H9 (cell line): ENCODE measurements around the gene TMEM204. TPM values are rescaled to one million over a fixed set of nuclear protein-coding genes. Genes with fewer than 3 reads are reported as not detected.

Experiments used
- DNase-seq: peaks from one replicate; pipeline ENCODE4 v3.0.0-alpha.2; 2017
- H2AFZ ChIP-seq: one replicate; pipeline ENCODE4 v1.6.1; 2013; ENCODE audit warnings: mild to moderate bottlenecking, low read length, control low read depth, moderate library complexity
- H2AK5ac ChIP-seq: 2 replicates; pipeline ENCODE4 v1.6.1; 2013; ENCODE audit warnings: low read length, control low read depth, mixed read lengths; ENCODE audit not compliant: insufficient read length
- H2BK120ac ChIP-seq: one replicate; pipeline ENCODE4 v1.6.1; 2013; ENCODE audit warnings: low read depth, mild to moderate bottlenecking, low read length, control low read depth, inconsistent platforms; ENCODE audit not compliant: poor library complexity, severe bottlenecking
- H2BK12ac ChIP-seq: 2 replicates; pipeline ENCODE4 v1.6.1; 2013; ENCODE audit warnings: low read length, control low read depth, mixed read lengths, low read depth; ENCODE audit not compliant: insufficient read length
- H2BK15ac ChIP-seq: 2 replicates; pipeline ENCODE4 v1.6.1; 2013; ENCODE audit warnings: low read depth, low read length, control low read depth
- H2BK20ac ChIP-seq: one replicate; pipeline ENCODE4 v1.6.1; 2013; ENCODE audit warnings: low read depth, mild to moderate bottlenecking, low read length, control low read depth, inconsistent platforms; ENCODE audit not compliant: poor library complexity, severe bottlenecking
- H2BK5ac ChIP-seq: 2 replicates; pipeline ENCODE4 v1.6.1; 2013; ENCODE audit warnings: low read length, control low read depth, mixed read lengths; ENCODE audit not compliant: insufficient read length
- H3K14ac ChIP-seq: 2 replicates; pipeline ENCODE4 v1.6.1; 2013; ENCODE audit warnings: low read length, control low read depth; ENCODE audit not compliant: insufficient read depth
- H3K18ac ChIP-seq: 2 replicates; pipeline ENCODE4 v1.6.1; 2013; ENCODE audit warnings: low read depth, mild to moderate bottlenecking, mixed read lengths, low read length, control low read depth; ENCODE audit not compliant: insufficient read length
- H3K23ac ChIP-seq: 2 replicates; pipeline ENCODE4 v1.6.1; 2013; ENCODE audit warnings: low read length, control low read depth, mixed read lengths, low read depth; ENCODE audit not compliant: insufficient read length
- H3K23me2 ChIP-seq: 2 replicates; pipeline ENCODE4 v1.6.1; 2013; ENCODE audit warnings: low read depth, mild to moderate bottlenecking, mixed read lengths, low read length, control low read depth; ENCODE audit not compliant: insufficient read length, poor library complexity, severe bottlenecking
- H3K27ac ChIP-seq: 2 replicates; pipeline ENCODE4 v1.5.1; 2013; ENCODE audit warnings: low read length, control low read depth, mixed read lengths, low read depth; ENCODE audit not compliant: insufficient read length
- H3K27me3 ChIP-seq: 2 replicates; pipeline ENCODE4 v1.6.1; 2013; ENCODE audit warnings: low read length, control low read depth, inconsistent platforms; ENCODE audit not compliant: insufficient read depth
- H3K4ac ChIP-seq: 2 replicates; pipeline ENCODE4 v1.6.1; 2013; ENCODE audit warnings: low read depth, mild to moderate bottlenecking, control low read depth, inconsistent platforms, low read length, moderate library complexity
- H3K4me1 ChIP-seq: 2 replicates; pipeline ENCODE4 v1.6.1; 2013; ENCODE audit warnings: low read length, control low read depth, inconsistent platforms; ENCODE audit not compliant: insufficient read depth
- H3K4me2 ChIP-seq: 2 replicates; pipeline ENCODE4 v1.6.1; 2013; ENCODE audit warnings: low read length, control low read depth, mixed read lengths; ENCODE audit not compliant: insufficient read length, insufficient read depth
- H3K56ac ChIP-seq: 2 replicates; pipeline ENCODE4 v1.6.1; 2013; ENCODE audit warnings: low read depth, mild to moderate bottlenecking, mixed read lengths, low read length, control low read depth; ENCODE audit not compliant: insufficient read length
- H3K79me1 ChIP-seq: 2 replicates; pipeline ENCODE4 v1.6.1; 2013; ENCODE audit warnings: low read depth, mild to moderate bottlenecking, moderate library complexity, low read length, control low read depth, inconsistent platforms; ENCODE audit not compliant: insufficient read depth, poor library complexity, severe bottlenecking
- H3K79me2 ChIP-seq: 2 replicates; pipeline ENCODE4 v1.6.1; 2013; ENCODE audit warnings: low read length, control low read depth, inconsistent platforms; ENCODE audit not compliant: insufficient read depth
- H3K9ac ChIP-seq: 2 replicates; pipeline ENCODE4 v1.6.1; 2013; ENCODE audit warnings: low read length, control low read depth, mixed read lengths; ENCODE audit not compliant: insufficient read length; ENCODE audit errors: extremely low read depth
- H3K9me3 ChIP-seq: one replicate; pipeline ENCODE4 v1.6.1; 2013; ENCODE audit warnings: low read depth, low read length, inconsistent platforms; ENCODE audit not compliant: control insufficient read depth
- H3T11ph ChIP-seq: one replicate; pipeline ENCODE4 v1.6.1; 2013; ENCODE audit warnings: mild to moderate bottlenecking, low read length, control low read depth, inconsistent platforms
- H4K20me1 ChIP-seq: one replicate; pipeline ENCODE4 v1.6.1; 2013; ENCODE audit not compliant: control insufficient read depth, insufficient read length, insufficient read depth
- H4K5ac ChIP-seq: 2 replicates; pipeline ENCODE4 v1.6.1; 2013; ENCODE audit warnings: low read depth, mild to moderate bottlenecking, mixed read lengths, low read length, control low read depth; ENCODE audit not compliant: insufficient read length
- H4K8ac ChIP-seq: replicated peaks from 2 replicates; pipeline ENCODE4 v1.6.1; 2013; ENCODE audit warnings: low read length, control low read depth, mixed read lengths, low read depth; ENCODE audit not compliant: insufficient read length
- H4K91ac ChIP-seq: 2 replicates; pipeline ENCODE4 v1.6.1; 2013; ENCODE audit warnings: low read depth, mild to moderate bottlenecking, moderate library complexity, mixed read lengths, low read length, control low read depth; ENCODE audit not compliant: insufficient read length
- H3K27ac Mint-ChIP-seq, 3 experiments: 2 replicates in 2 of 3; 3 replicates in 1 of 3; pipeline ENCODE4 v1.8.0; 2020 to 2021; ENCODE audit warnings: mixed read lengths in 3 of 3, mild to moderate bottlenecking in 1 of 3, moderate library complexity in 1 of 3
- H3K27me3 Mint-ChIP-seq: 2 replicates; pipeline ENCODE4 v1.8.0; 2021; ENCODE audit warnings: low read depth, mild to moderate bottlenecking, moderate library complexity, mixed read lengths
- H3K36me3 Mint-ChIP-seq, 3 experiments: 2 replicates in 2 of 3; 3 replicates in 1 of 3; pipeline ENCODE4 v1.8.0; 2020 to 2021; ENCODE audit warnings: low read depth in 3 of 3, mixed read lengths in 3 of 3; ENCODE audit not compliant: insufficient read depth in 1 of 3
- H3K4me1 Mint-ChIP-seq, 2 experiments: 2 replicates each; pipeline ENCODE4 v1.8.0; 2020; ENCODE audit warnings: mixed read lengths in 2 of 2
- H3K4me3 Mint-ChIP-seq, 2 experiments: 2 replicates in 1 of 2; 3 replicates in 1 of 2; pipeline ENCODE4 v1.8.0; 2020 to 2021; ENCODE audit warnings: mild to moderate bottlenecking in 2 of 2, mixed read lengths in 2 of 2, moderate library complexity in 1 of 2
- H3K9me3 Mint-ChIP-seq, 2 experiments: 2 replicates in 1 of 2; 3 replicates in 1 of 2; pipeline ENCODE4 v1.8.0; 2020; ENCODE audit warnings: mild to moderate bottlenecking in 2 of 2, mixed read lengths in 2 of 2, moderate library complexity in 1 of 2
- WGBS: extraction: QIAGEN DNeasy Blood & Tissue Kit; methylation state at CpG from one replicate; pipeline ENCODE4 v1.1.7; 2013; ENCODE audit warnings: missing lambda C conversion rate, low lambda C conversion rate, mixed read lengths; ENCODE audit not compliant: insufficient read length; ENCODE audit errors: extremely low coverage; 5-methylcytosine and 5-hydroxymethylcytosine counted together
- total RNA-seq: library from RNA; stranded (reverse); gene quantifications from 2 replicates; pipeline ENCODE4 v1.2.1, GENCODE V29; 2021
- TF ChIP-seq, protein P1 (sequence below): fragments of 200-600 bp; sonication (generic); conservative IDR thresholded peaks from 3 replicates; pipeline ENCODE4 v1.8.0; 2021; ENCODE audit warnings: antibody characterized with exemption, mild to moderate bottlenecking

Gene TMEM204
- total RNA-seq, 1 experiment from 2014 or later: not detected

- Histone ChIP-seq H2BK15ac (no peak overlapping the region), H2AK5ac (no peak overlapping the region), H3K4me2 (no peak overlapping the region), H3K56ac (no peak overlapping the region), H3K79me1 (no peaks in the 10 kb centered on the region), H2BK20ac (no peak overlapping the region), H2AFZ (no peak overlapping the region), H3K4me1 (no peaks in the 10 kb centered on the region), H2BK120ac (no peak overlapping the region), H2BK12ac (no peak overlapping the region), H3K4ac (no peak overlapping the region), H3K79me2 (no peaks in the 10 kb centered on the region), H4K8ac (no peak overlapping the region), H4K5ac (no peak overlapping the region), H3K18ac (no peak overlapping the region), H2BK5ac (no peak overlapping the region), H3K9ac (no peak overlapping the region), H4K20me1 (no peaks in the 10 kb centered on the region), H4K91ac (no peak overlapping the region), H3K23me2 (no peaks in the 10 kb centered on the region), H3K14ac (no peak overlapping the region), H3K9me3 (no peaks in the 10 kb centered on the region), H3T11ph (no peak overlapping the region), H3K27ac (no peak overlapping the region), H3K27me3 (no peaks in the 10 kb centered on the region), H3K23ac (no peak overlapping the region)
- H3K4me1 Mint-ChIP-seq: no peaks in the 10 kb centered on the region
- DNase-seq: no peak
- no peaks in the 10 kb centered on the region; the same call in 1 of the 2 replicates for H3K27me3 Mint-ChIP-seq
- no CpG with 5 or more reads among the region's 5 CpGs for WGBS
- H3K36me3 Mint-ChIP-seq: peaks cover 13 to 29% (median 25%) of the 10 kb centered on the region in 3 experiments
- TF ChIP-seq, protein P1, sequence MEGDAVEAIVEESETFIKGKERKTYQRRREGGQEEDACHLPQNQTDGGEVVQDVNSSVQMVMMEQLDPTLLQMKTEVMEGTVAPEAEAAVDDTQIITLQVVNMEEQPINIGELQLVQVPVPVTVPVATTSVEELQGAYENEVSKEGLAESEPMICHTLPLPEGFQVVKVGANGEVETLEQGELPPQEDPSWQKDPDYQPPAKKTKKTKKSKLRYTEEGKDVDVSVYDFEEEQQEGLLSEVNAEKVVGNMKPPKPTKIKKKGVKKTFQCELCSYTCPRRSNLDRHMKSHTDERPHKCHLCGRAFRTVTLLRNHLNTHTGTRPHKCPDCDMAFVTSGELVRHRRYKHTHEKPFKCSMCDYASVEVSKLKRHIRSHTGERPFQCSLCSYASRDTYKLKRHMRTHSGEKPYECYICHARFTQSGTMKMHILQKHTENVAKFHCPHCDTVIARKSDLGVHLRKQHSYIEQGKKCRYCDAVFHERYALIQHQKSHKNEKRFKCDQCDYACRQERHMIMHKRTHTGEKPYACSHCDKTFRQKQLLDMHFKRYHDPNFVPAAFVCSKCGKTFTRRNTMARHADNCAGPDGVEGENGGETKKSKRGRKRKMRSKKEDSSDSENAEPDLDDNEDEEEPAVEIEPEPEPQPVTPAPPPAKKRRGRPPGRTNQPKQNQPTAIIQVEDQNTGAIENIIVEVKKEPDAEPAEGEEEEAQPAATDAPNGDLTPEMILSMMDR: no peak
- H3K4me3 Mint-ChIP-seq: no peak overlapping the region
- peaks cover 4 to 5% of the 10 kb centered on the region in 2 experiments; a peak in 2 of 5 replicates for H3K9me3 Mint-ChIP-seq
- H3K27ac Mint-ChIP-seq: peak overlapping the region in 1 of 3 experiments; percentile 12; a peak in 1 of 7 replicates
Observed at GRCh38 chr16:1573301-1573700, 39.8 kb downstream of the TMEM204 start.
